Left lobe of liver (tissue), 1 donor: ENCODE data around the gene DPP7. TPM values are rescaled to one million over a fixed set of nuclear protein-coding genes. Genes with fewer than 3 reads are reported as not detected.

Source experiments
- total RNA-seq: library from RNA; stranded (reverse); gene quantifications from one replicate; pipeline ENCODE4 v1.2.1, GENCODE V29; 2021
- donor health status: DM: no; HTN: yes; CAD: no.

Gene DPP7
- total RNA-seq, 1 donor from 2014 or later = 87.0 TPM

Other genes with a start within 250 kb of the DPP7 start
- gene EDF1, start 248.4 kb downstream of the DPP7 start, total RNA-seq = 232 TPM
- 7.4 TPM for gene TRAF2, start 228.2 kb downstream of the DPP7 start, total RNA-seq
- 112 TPM for gene FBXW5, start 170.0 kb downstream of the DPP7 start, total RNA-seq
- 411 TPM for gene C8G, start 169.5 kb downstream of the DPP7 start, total RNA-seq
- 30.3 TPM for gene LCN12, start 162.5 kb downstream of the DPP7 start, total RNA-seq
- gene PTGDS, start 137.2 kb downstream of the DPP7 start, total RNA-seq = 5.2 TPM
- not detected for gene LCNL1, start 131.7 kb downstream of the DPP7 start, total RNA-seq
- 27.3 TPM for gene PAXX, start 122.3 kb downstream of the DPP7 start, total RNA-seq
- gene CLIC3, start 118.2 kb downstream of the DPP7 start, total RNA-seq = not detected
- gene ABCA2, start 86.5 kb downstream of the DPP7 start, total RNA-seq = 61.2 TPM
- gene FUT7, start 82.6 kb downstream of the DPP7 start, total RNA-seq = 0.08 TPM
- 16.6 TPM for gene NPDC1, start 68.6 kb downstream of the DPP7 start, total RNA-seq
- gene ENTPD2, start 60.7 kb downstream of the DPP7 start, total RNA-seq = 1.7 TPM
- gene SAPCD2, start 44.2 kb downstream of the DPP7 start, total RNA-seq = 0.15 TPM
- gene UAP1L1, start 37.2 kb downstream of the DPP7 start, total RNA-seq = 1.8 TPM
- gene MAN1B1, start 27.7 kb downstream of the DPP7 start, total RNA-seq = 27.4 TPM
- not detected for gene GRIN1, start 24.4 kb upstream of the DPP7 start, total RNA-seq
- gene LRRC26, start 55.3 kb upstream of the DPP7 start, total RNA-seq = not detected
- not detected for gene TMEM210, start 57.3 kb upstream of the DPP7 start, total RNA-seq
- 35.5 TPM for gene ANAPC2, start 73.8 kb upstream of the DPP7 start, total RNA-seq
- gene SSNA1, start 73.9 kb upstream of the DPP7 start, total RNA-seq = 29.4 TPM
- gene TPRN, start 86.0 kb upstream of the DPP7 start, total RNA-seq = 13.7 TPM
- gene TMEM203, start 90.9 kb upstream of the DPP7 start, total RNA-seq = 24.5 TPM
- gene NDOR1, start 91.0 kb upstream of the DPP7 start, total RNA-seq = 10.1 TPM
- 7.3 TPM for gene RNF208, start 107.5 kb upstream of the DPP7 start, total RNA-seq
- 0.81 TPM for gene CYSRT1, start 110.4 kb upstream of the DPP7 start, total RNA-seq
- not detected for gene RNF224, start 112.8 kb upstream of the DPP7 start, total RNA-seq
- not detected for gene SLC34A3, start 116.2 kb upstream of the DPP7 start, total RNA-seq
- 123 TPM for gene TUBB4B, start 126.6 kb upstream of the DPP7 start, total RNA-seq
- gene STPG3, start 136.6 kb upstream of the DPP7 start, total RNA-seq = not detected
- gene NELFB, start 140.6 kb upstream of the DPP7 start, total RNA-seq = 22.2 TPM
- 3.6 TPM for gene TOR4A, start 163.0 kb upstream of the DPP7 start, total RNA-seq
- 1.3 TPM for gene NRARP, start 187.5 kb upstream of the DPP7 start, total RNA-seq